Panc1 (cell line): ENCODE data around the gene GUCY2F. TPM values are rescaled to one million over a fixed set of nuclear protein-coding genes. Genes with fewer than 3 reads are reported as not detected.

Experiments
- ATAC-seq: fragments of 200-7000 bp; cut with Tn5 transposase; 2 replicates; pipeline ENCODE4 v1.9.1; 2020; ENCODE audit warnings: mild to moderate bottlenecking, moderate library complexity
- BruUV-seq: library from RNA; stranded (reverse); fragments of 400-500 nt; replicated peaks from 2 replicates; lab custom pipeline; 2021; lab: Mats Ljungman, UMichigan
- CTCF ChIA-PET: fragments of 300-600 bp; sonication (Branson Sonifier 250); formaldehyde crosslinking; loops from one replicate; lab custom pipeline; 2022; ENCODE audit warnings: antibody characterized with exemption; lab: Charles Lee
- POLR2A ChIA-PET: fragments of 300-600 bp; sonication (Branson Sonifier 250); formaldehyde crosslinking; loops from one replicate; lab custom pipeline; 2022; ENCODE audit warnings: antibody characterized with exemption; lab: Charles Lee
- DNase-seq: peaks from one replicate; pipeline ENCODE4 v3.0.0-alpha.2; 2010; ENCODE audit warnings: low read depth, low spot score
- H3K27ac ChIP-seq: 2 replicates; pipeline ENCODE4 v1.5.1; 2011; ENCODE audit warnings: mild to moderate bottlenecking, low read length, inconsistent platforms
- H3K27me3 ChIP-seq: fragments of 200-500 bp; sonication (Bioruptor generic); 2 replicates; pipeline ENCODE4 v1.6.0; 2014; ENCODE audit warnings: low read length, inconsistent platforms; ENCODE audit not compliant: control insufficient read depth, insufficient read depth
- H3K36me3 ChIP-seq: fragments of 200-500 bp; sonication (Bioruptor generic); 2 replicates; pipeline ENCODE4 v1.5.1; 2014; ENCODE audit warnings: inconsistent platforms, mild to moderate bottlenecking, low read length, moderate library complexity; ENCODE audit not compliant: control insufficient read depth, insufficient read depth
- H3K4me1 ChIP-seq: 2 replicates; pipeline ENCODE4 v1.5.1; 2011; ENCODE audit warnings: inconsistent platforms, mild to moderate bottlenecking, low read length, moderate library complexity; ENCODE audit not compliant: control insufficient read depth, insufficient read depth
- H3K4me3 ChIP-seq, 2 experiments: 2 replicates each; pipeline ENCODE4 v1.5.1; 2011 to 2012; ENCODE audit warnings: low read depth in 2 of 2, low read length in 2 of 2, mild to moderate bottlenecking in 2 of 2, inconsistent platforms in 1 of 2, moderate library complexity in 1 of 2
- H3K9me3 ChIP-seq: fragments of 200-500 bp; sonication (Bioruptor generic); 2 replicates; pipeline ENCODE4 v1.5.1; 2014; ENCODE audit warnings: low read depth, mild to moderate bottlenecking, inconsistent platforms, low read length, moderate library complexity; ENCODE audit not compliant: control insufficient read depth, insufficient read depth
- POLR2AphosphoS5 ChIP-seq: IDR thresholded peaks from 2 replicates; pipeline ENCODE4 v1.6.1; 2012; ENCODE audit warnings: mild to moderate bottlenecking, low read depth, low read length, moderate library complexity
- SIN3A ChIP-seq: IDR thresholded peaks from 2 replicates; pipeline ENCODE4 v1.6.1; 2012; ENCODE audit warnings: low read depth, mild to moderate bottlenecking, low read length, moderate library complexity, borderline replicate concordance; ENCODE audit not compliant: insufficient read depth
- TCF7L2 ChIP-seq: IDR thresholded peaks from 2 replicates; pipeline ENCODE4 v1.6.1; 2011; ENCODE audit warnings: mild to moderate bottlenecking, low read depth, low read length, inconsistent platforms
- in situ Hi-C: cut with HindIII; loops from 2 replicates; pipeline ENCODE4 v1.10.0; 2016; ENCODE audit warnings: low sequenced_read_pairs, low pct_unique_long_range_greater_than_20kb
- intact Hi-C: fragments of 100-400 bp; cut with micrococcal nuclease; formaldehyde crosslinking; loops from one replicate; pipeline ENCODE4 v1.10.0; 2022; ENCODE audit not compliant: unreplicated experiment
- total RNA-seq: library from RNA; stranded (reverse); gene quantifications from one replicate; pipeline ENCODE4 v1.2.1, GENCODE V29; 2021; ENCODE audit not compliant: unreplicated experiment
- TF ChIP-seq, protein P1 (sequence below): fragments of 450-650 bp; IDR thresholded peaks from 2 replicates; pipeline ENCODE4 v1.5.1; 2017; ENCODE audit warnings: mild to moderate bottlenecking
- TF ChIP-seq, protein P2 (sequence below), 2 experiments: IDR thresholded peaks; 2 replicates each; pipeline ENCODE4 v1.6.1; 2011 to 2012; ENCODE audit warnings: low read depth in 2 of 2, control low read depth in 1 of 2, low read length in 1 of 2, mild to moderate bottlenecking in 1 of 2, moderate library complexity in 1 of 2; ENCODE audit not compliant: insufficient read depth in 1 of 2

The GUCY2F gene
- total RNA-seq, 1 experiment from 2014 or later, result not detected

DNA sequence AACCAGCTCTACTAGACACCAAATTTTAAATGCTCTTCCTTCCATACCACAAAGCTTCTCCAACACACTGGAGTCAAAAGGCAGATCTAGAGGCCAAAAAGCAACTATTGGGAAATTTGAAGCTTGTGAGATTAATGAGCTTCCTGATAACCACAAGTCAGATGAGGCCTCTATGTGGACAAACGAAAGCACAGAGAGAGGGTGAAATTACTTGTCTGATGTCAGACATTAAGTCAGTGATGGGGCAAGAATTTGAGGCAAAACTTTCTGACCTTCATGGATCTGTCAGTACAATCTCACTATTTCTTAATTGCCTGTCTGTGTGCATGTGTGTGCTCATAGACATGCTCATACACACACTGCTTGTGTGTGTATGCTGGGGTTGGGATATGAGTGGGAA is 103.6 kb downstream of the GUCY2F start:
- Histone ChIP-seq H3K36me3 (no peaks in the 10 kb centered on the region), H3K27ac (no peak overlapping the region), H3K27me3 (no peaks in the 10 kb centered on the region), H3K4me3 (no peak overlapping the region), H3K4me1 (no peaks in the 10 kb centered on the region), H3K9me3 (no peaks in the 10 kb centered on the region)
- in situ Hi-C loops, result no loop called here
- intact Hi-C loops, result no loop called here
- no peak for DNase-seq
- TF ChIP-seq TCF7L2 (no peak), SIN3A (no peak), POLR2AphosphoS5 (no peak)
- TF ChIP-seq, protein P1, sequence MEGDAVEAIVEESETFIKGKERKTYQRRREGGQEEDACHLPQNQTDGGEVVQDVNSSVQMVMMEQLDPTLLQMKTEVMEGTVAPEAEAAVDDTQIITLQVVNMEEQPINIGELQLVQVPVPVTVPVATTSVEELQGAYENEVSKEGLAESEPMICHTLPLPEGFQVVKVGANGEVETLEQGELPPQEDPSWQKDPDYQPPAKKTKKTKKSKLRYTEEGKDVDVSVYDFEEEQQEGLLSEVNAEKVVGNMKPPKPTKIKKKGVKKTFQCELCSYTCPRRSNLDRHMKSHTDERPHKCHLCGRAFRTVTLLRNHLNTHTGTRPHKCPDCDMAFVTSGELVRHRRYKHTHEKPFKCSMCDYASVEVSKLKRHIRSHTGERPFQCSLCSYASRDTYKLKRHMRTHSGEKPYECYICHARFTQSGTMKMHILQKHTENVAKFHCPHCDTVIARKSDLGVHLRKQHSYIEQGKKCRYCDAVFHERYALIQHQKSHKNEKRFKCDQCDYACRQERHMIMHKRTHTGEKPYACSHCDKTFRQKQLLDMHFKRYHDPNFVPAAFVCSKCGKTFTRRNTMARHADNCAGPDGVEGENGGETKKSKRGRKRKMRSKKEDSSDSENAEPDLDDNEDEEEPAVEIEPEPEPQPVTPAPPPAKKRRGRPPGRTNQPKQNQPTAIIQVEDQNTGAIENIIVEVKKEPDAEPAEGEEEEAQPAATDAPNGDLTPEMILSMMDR, result no peak
- TF ChIP-seq, protein P2, sequence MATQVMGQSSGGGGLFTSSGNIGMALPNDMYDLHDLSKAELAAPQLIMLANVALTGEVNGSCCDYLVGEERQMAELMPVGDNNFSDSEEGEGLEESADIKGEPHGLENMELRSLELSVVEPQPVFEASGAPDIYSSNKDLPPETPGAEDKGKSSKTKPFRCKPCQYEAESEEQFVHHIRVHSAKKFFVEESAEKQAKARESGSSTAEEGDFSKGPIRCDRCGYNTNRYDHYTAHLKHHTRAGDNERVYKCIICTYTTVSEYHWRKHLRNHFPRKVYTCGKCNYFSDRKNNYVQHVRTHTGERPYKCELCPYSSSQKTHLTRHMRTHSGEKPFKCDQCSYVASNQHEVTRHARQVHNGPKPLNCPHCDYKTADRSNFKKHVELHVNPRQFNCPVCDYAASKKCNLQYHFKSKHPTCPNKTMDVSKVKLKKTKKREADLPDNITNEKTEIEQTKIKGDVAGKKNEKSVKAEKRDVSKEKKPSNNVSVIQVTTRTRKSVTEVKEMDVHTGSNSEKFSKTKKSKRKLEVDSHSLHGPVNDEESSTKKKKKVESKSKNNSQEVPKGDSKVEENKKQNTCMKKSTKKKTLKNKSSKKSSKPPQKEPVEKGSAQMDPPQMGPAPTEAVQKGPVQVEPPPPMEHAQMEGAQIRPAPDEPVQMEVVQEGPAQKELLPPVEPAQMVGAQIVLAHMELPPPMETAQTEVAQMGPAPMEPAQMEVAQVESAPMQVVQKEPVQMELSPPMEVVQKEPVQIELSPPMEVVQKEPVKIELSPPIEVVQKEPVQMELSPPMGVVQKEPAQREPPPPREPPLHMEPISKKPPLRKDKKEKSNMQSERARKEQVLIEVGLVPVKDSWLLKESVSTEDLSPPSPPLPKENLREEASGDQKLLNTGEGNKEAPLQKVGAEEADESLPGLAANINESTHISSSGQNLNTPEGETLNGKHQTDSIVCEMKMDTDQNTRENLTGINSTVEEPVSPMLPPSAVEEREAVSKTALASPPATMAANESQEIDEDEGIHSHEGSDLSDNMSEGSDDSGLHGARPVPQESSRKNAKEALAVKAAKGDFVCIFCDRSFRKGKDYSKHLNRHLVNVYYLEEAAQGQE (IDR thresholded peaks at IDR 0.05; ENCODE audit: insufficient read depth in 1 of 2, low read depth in 2 of 2, low read length in 1 of 2), result no peak
- ATAC-seq, result no peak
- POLR2A ChIA-PET, result no interaction called here
- BruUV-seq, result no TSS peak
- CTCF ChIA-PET, result no interaction called here

DNA sequence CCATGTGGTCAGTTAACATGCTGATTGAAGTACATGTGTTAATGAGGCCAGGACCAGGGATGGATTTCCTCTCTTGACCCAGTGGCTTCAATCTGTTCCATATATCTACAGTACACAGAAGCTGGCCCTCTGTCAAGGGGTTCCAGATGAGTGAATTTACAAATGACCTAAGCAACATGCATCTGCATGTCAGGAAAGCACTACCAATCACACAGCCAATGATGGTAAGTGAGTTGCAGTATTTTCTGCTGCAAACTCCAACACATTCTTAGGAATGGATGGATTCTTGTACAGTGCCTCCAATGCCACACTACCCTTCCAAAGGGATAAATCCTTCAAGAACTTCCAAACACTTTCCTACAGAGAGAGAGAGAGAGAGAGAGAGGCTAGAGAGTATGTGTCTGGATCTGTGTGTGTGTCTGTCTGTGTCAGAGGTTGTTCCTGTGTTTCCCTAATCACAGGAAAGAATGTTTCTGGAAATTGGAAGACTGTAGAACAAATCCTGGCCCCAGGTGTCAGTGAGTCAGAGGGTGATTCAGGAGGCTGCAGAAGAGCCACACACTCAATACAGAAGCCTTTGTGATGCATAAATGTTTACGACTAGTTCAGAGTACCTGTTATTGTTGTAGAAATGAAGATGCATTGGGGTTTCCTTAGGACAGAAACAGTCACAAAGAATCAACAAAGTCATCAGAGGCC is 107.5 kb downstream of the GUCY2F start:
- CTCF ChIA-PET, result no interaction called here
- POLR2A ChIA-PET, result no interaction called here
- H3K4me1 ChIP-seq, result no peaks in the 10 kb centered on the region
- no peak overlapping the region for H3K4me3 ChIP-seq
- TF ChIP-seq, protein P1, result no peak
- no peak for TF ChIP-seq SIN3A
- no peak for TF ChIP-seq POLR2AphosphoS5
- TF ChIP-seq TCF7L2, result no peak
- TF ChIP-seq, protein P2 (IDR thresholded peaks at IDR 0.05; ENCODE audit: insufficient read depth in 1 of 2, low read depth in 2 of 2, low read length in 1 of 2), result no peak
- no peaks in the 10 kb centered on the region for H3K9me3 ChIP-seq
- no peaks in the 10 kb centered on the region for H3K36me3 ChIP-seq
- intact Hi-C loops, result no loop called here
- H3K27ac ChIP-seq, result no peak overlapping the region
- ATAC-seq (no peak), DNase-seq (no peak)
- no peaks in the 10 kb centered on the region for H3K27me3 ChIP-seq
- no TSS peak for BruUV-seq
- in situ Hi-C loops, result no loop called here
